Spinal cord (tissue), 10 donors: ENCODE results near the gene ADGRG1. TPM values are rescaled to one million over a fixed set of nuclear protein-coding genes. Genes with fewer than 3 reads are reported as not detected.

Experiments used
- DNase-seq, 6 donors: peaks; one replicate each; pipeline versions ENCODE4 v3.0.0 to v3.0.0-alpha.2; 2013 to 2015; ENCODE audit warnings: low spot score in 6 of 6, low read depth in 4 of 6
- H3K27ac ChIP-seq: one replicate; pipeline ENCODE4 v1.5.1; 2013; ENCODE audit warnings: low read depth, low read length, control low read depth
- H3K27me3 ChIP-seq: one replicate; pipeline ENCODE4 v1.6.1; 2013; ENCODE audit warnings: low read length; ENCODE audit not compliant: control insufficient read depth, insufficient read depth
- H3K36me3 ChIP-seq: one replicate; pipeline ENCODE4 v1.6.1; 2013; ENCODE audit warnings: low read length; ENCODE audit not compliant: control insufficient read depth, insufficient read depth
- H3K4me1 ChIP-seq: one replicate; pipeline ENCODE4 v1.6.1; 2013; ENCODE audit warnings: low read length; ENCODE audit not compliant: control insufficient read depth, insufficient read depth
- H3K4me3 ChIP-seq: one replicate; pipeline ENCODE4 v1.5.1; 2013; ENCODE audit warnings: low read depth, low read length, control low read depth
- H3K9me3 ChIP-seq: one replicate; pipeline ENCODE4 v1.6.1; 2013; ENCODE audit warnings: low read length; ENCODE audit not compliant: control insufficient read depth, insufficient read depth
- WGBS: methylation state at CpG from one replicate; pipeline ENCODE4 v1.1.5; 2013; ENCODE audit warnings: missing lambda C conversion rate; ENCODE audit not compliant: insufficient coverage; 5-methylcytosine and 5-hydroxymethylcytosine counted together
- polyA plus RNA-seq, 2 donors: library from polyadenylated mRNA; unstranded; fragments of 120-200 nt; gene quantifications; one replicate each; pipeline ENCODE4 v1.2.1, GENCODE V29; 2013; ENCODE audit not compliant: insufficient read length in 2 of 2
- total RNA-seq, 2 donors: library from RNA; depleted of rRNA in 1 of 2; stranded (reverse); fragments of 120-200 nt in 1 of 2; fragments of >200 nt in 1 of 2; gene quantifications; one replicate each; pipeline versions ENCODE4 v1.2.3 to v1.2.4, GENCODE V29; 2013 to 2014
- donor health status: healthy.

The ADGRG1 gene
- total and polyA plus RNA-seq, 4 donors: 30.1 to 367 (median 189) TPM

DNA sequence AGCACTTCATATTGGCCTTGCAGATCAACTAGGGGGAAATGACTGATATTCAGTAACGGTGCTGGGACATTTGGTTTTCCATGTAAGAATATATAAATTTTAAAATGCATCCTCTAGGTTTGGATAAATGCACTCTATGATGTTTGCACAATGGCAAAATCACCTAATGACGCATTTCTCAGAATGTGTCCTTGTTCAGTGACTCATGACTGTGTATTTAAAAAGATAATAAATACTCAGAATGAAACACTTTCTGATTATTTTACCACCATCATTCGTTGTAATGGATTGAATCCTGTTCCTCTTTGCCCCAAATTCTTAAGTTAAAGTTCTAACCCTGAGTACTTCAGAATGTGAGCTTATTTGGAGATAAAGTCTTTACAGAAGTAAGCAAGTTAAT lies 17.2 kb upstream of the ADGRG1 start:
- DNase-seq: no peak
- WGBS: no CpG with 5 or more reads among the region's 3 CpGs
- no peaks in the 10 kb centered on the region for H3K27me3 ChIP-seq

GRCh38 chr16:57611706-57612105 lies 16.7 kb upstream of the ADGRG1 start:
- Histone ChIP-seq H3K27me3 (no peaks in the 10 kb centered on the region), H3K27ac (no peak overlapping the region), H3K9me3 (no peaks in the 10 kb centered on the region), H3K36me3 (no peaks in the 10 kb centered on the region), H3K4me1 (peaks cover 20% of the 10 kb centered on the region), H3K4me3 (no peak overlapping the region)
- DNase-seq: no peak
- 76% methylated on average over 2 of the region's 4 CpGs for WGBS

More for the DNA sequence above, 17.2 kb upstream of the ADGRG1 start:
- no peak overlapping the region for H3K27ac ChIP-seq
- H3K36me3 ChIP-seq: no peaks in the 10 kb centered on the region
- H3K4me3 ChIP-seq: no peak overlapping the region
- H3K4me1 ChIP-seq: peaks cover 22% of the 10 kb centered on the region
- no peaks in the 10 kb centered on the region for H3K9me3 ChIP-seq

DNA sequence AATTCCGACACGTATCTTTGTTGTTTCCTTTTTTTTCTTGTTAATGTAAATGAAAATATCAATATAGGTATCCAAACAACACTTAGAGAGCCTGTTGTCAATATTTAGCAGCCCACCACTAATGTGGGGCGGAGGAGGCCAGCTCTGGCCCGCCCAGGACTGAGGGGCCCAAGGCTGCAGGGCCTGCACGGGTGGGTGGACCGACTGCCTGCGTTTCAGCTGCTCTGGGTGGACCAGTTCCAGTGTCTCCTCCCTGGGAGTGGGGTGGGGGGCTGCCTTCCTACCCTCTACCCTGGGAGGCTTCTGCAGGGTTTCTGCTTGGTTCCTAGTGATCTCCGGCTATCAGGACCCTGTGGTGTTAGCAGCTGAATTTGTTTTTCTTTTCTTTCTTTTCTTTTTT lies 15.9 kb upstream of the ADGRG1 start:
- H3K36me3 ChIP-seq: no peaks in the 10 kb centered on the region
- H3K27ac ChIP-seq: no peak overlapping the region
- no peak overlapping the region for H3K4me3 ChIP-seq
- H3K27me3 ChIP-seq: no peaks in the 10 kb centered on the region
- 58% methylated on average over 5 of the region's 8 CpGs for WGBS
- H3K9me3 ChIP-seq: no peaks in the 10 kb centered on the region
- no peak for DNase-seq
- peaks cover 13% of the 10 kb centered on the region for H3K4me1 ChIP-seq

- Histone ChIP-seq H3K36me3 (no peaks in the 10 kb centered on the region), H3K27ac (no peak overlapping the region), H3K9me3 (no peaks in the 10 kb centered on the region), H3K4me3 (no peak overlapping the region), H3K27me3 (no peaks in the 10 kb centered on the region), H3K4me1 (peaks cover 14% of the 10 kb centered on the region)
- 75% methylated on average over 4 of the region's 4 CpGs for WGBS
- DNase-seq: no peak
Measured at GRCh38 chr16:57613514-57613913, 14.9 kb upstream of the ADGRG1 start.

DNA sequence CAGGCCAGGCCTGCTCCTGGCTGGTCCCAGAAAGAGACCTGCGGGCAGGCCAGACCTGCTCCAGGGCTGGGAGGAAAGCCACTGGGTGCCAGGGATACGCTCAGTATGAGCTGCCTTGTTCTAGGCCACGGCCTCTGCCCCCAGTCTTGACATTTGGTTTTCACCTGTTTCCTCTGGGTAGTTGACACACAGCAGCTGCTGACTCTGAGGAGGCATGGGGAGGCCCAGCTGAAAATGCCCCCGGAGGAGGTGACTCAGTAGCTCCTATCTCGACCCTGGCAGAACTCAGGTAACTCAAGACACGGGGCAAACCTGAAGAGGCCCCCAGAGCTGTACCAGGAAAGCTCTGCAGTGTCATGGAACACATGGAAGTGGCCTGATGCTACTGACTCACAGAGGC lies 13.9 kb upstream of the ADGRG1 start:
- WGBS: 89% methylated on average over 6 of the region's 6 CpGs

DNA sequence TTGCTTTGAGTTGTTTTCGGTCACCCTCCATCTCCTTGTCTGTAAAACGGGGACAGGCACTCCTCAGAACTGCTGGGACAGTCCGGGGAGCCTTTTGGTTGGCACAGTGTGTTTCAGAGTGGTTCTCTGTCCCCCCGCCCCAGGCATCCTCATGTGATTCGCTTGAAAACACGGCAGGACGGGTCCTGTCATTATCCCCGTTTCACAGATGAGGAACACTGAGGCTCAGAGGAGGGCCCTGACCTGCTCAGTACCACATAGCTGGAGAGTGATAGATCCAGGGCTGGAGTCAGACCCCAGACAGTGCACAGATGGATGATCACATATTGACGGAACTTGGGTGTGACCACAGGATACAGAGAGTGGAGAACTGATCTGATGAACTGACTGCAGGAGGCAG lies 13.5 kb upstream of the ADGRG1 start:
- Histone ChIP-seq H3K27ac (no peak overlapping the region), H3K9me3 (no peaks in the 10 kb centered on the region), H3K27me3 (no peaks in the 10 kb centered on the region), H3K4me1 (peaks cover 20% of the 10 kb centered on the region), H3K4me3 (no peak overlapping the region), H3K36me3 (no peaks in the 10 kb centered on the region)
- WGBS: 98% methylated on average over 9 of the region's 9 CpGs
- DNase-seq: no peak

More for the DNA sequence above, 13.9 kb upstream of the ADGRG1 start:
- no peak overlapping the region for H3K4me3 ChIP-seq
- H3K9me3 ChIP-seq: no peaks in the 10 kb centered on the region
- no peak for DNase-seq
- H3K36me3 ChIP-seq: no peaks in the 10 kb centered on the region
- no peak overlapping the region for H3K27ac ChIP-seq
- peaks cover 19% of the 10 kb centered on the region for H3K4me1 ChIP-seq
- H3K27me3 ChIP-seq: no peaks in the 10 kb centered on the region

- Histone ChIP-seq H3K27me3 (no peaks in the 10 kb centered on the region), H3K4me3 (no peak overlapping the region), H3K36me3 (no peaks in the 10 kb centered on the region), H3K9me3 (no peaks in the 10 kb centered on the region), H3K27ac (no peak overlapping the region), H3K4me1 (peaks cover 22% of the 10 kb centered on the region)
- no peak for DNase-seq
- 91% methylated on average over 8 of the region's 10 CpGs for WGBS
Measured at GRCh38 chr16:57615813-57616212, 12.6 kb upstream of the ADGRG1 start.

- Histone ChIP-seq H3K36me3 (no peaks in the 10 kb centered on the region), H3K27me3 (no peaks in the 10 kb centered on the region), H3K4me3 (no peak overlapping the region), H3K4me1 (peaks cover 26% of the 10 kb centered on the region), H3K27ac (no peak overlapping the region), H3K9me3 (no peaks in the 10 kb centered on the region)
- 88% methylated on average over 7 of the region's 7 CpGs for WGBS
- no peak for DNase-seq
Measured at GRCh38 chr16:57616241-57616640, 12.2 kb upstream of the ADGRG1 start.

DNA sequence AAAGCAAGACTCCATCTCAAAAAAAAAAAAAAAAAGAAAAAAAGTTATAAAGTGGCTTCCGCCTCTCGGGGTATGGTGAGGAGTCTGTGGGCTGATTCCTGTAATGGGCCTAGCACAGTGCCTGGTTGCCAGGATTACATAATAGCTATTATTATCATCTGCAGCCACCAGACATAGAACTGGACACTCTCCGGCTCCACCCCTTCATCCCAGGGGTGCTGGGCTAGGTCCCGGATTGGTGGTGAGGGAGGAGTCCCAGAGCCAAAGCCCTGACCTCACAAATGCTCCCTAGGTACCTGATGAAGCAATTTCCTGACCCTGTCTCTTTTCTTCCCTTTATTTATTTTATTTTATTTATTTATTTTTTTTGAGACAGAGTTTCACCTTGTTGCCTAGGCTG lies 11.6 kb upstream of the ADGRG1 start:
- no peak overlapping the region for H3K4me3 ChIP-seq
- H3K27me3 ChIP-seq: no peaks in the 10 kb centered on the region
- no CpG with 5 or more reads among the region's 4 CpGs for WGBS
- no peak overlapping the region for H3K27ac ChIP-seq
- H3K4me1 ChIP-seq: peaks cover 31% of the 10 kb centered on the region
- no peak for DNase-seq
- H3K36me3 ChIP-seq: no peaks in the 10 kb centered on the region
- H3K9me3 ChIP-seq: no peaks in the 10 kb centered on the region

DNA sequence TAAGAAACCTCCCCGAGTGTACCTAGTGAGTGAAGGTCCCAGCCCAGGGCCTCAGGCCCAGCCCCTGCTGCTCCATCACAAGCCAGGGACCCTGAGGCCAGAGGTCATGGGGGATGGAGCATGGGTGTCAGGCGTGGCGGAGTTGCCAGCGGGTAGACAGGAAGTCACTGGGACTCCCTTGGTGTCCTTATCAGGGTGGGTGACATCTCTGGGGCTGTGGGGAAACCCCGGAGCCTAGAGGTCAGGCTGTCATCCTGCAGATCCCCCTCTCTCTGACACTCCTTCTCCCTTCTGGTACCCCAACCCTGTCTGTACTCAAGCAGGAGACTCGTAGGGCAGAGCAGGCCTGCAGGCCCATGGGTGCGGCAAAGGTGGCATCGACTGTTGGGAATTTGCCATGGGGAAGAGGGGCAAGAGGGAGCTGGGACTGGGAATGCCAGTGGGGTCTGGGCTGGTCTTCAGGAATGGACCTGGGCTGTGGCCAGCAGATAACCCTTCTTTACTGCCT lies 10.8 kb upstream of the ADGRG1 start:
- Histone ChIP-seq H3K4me1 (peaks cover 39% of the 10 kb centered on the region), H3K9me3 (no peaks in the 10 kb centered on the region), H3K36me3 (no peaks in the 10 kb centered on the region), H3K4me3 (no peak overlapping the region), H3K27ac (no peak overlapping the region), H3K27me3 (no peaks in the 10 kb centered on the region)
- DNase-seq: no peak
- 93% methylated on average over 5 of the region's 8 CpGs for WGBS
